ENCODE results near the gene POLR2H. TPM values are rescaled to one million over a fixed set of nuclear protein-coding genes. Genes with fewer than 3 reads are reported as not detected.

The POLR2H gene
- total and polyA plus RNA-seq, 2 of the 4 experiments (the other 2 are of a cell fraction) = 47.7 to 130 TPM

- TF ChIP-seq RAD21 (IDR thresholded peaks at IDR 0.05; ENCODE audit: low read length) (no peak; the same call in 1 of the 2 replicates), SMC3 (IDR thresholded peaks at IDR 0.05; ENCODE audit: low read depth, low read length) (no peak)
Observed at GRCh38 chr3:184332370-184333090, 29.0 kb upstream of the POLR2H start (continued).

GRCh38 chr3:184333190-184333589 is 28.3 kb upstream of the POLR2H start:
- no peak overlapping the region for H2AFZ ChIP-seq (replicated peaks; ENCODE audit: low read length, poor library complexity)
- H3K27me3 ChIP-seq (ENCODE audit: control insufficient read depth, insufficient read depth, low read length) = no peaks in the 10 kb centered on the region
- POLR2A ChIA-PET (ENCODE audit: unreplicated experiment) = no interaction called here
- BruUV-seq (replicated peaks) = no TSS peak
- H2BK5ac ChIP-seq (ENCODE audit: low read depth, low read length, poor library complexity, severe bottlenecking) = peak overlapping the region; percentile 93
- H3K4ac ChIP-seq (ENCODE audit: low read depth, low read length) = peak overlapping the region; percentile 70
- no peak for ATAC-seq (ENCODE audit: low read depth)
- 0 out of 2 replicates have a peak overlapping the region, but pooled peaks have one; percentile 16 for H3K56ac ChIP-seq (ENCODE audit: extremely low read depth, insufficient read depth, low read length)
- WGBS, 2 experiments (ENCODE audit: extremely low coverage in 2 of 2, insufficient read length in 1 of 2) = 87% methylated on average over 6 of the region's 6 CpGs; no CpG with 5 or more reads in 1 of the 2 experiments
- dilution Hi-C loops (cut with HindIII; ENCODE audit: low sequenced_read_pairs, unreplicated experiment) (no loop called here), intact Hi-C loops (cut with micrococcal nuclease) (no loop called here), in situ Hi-C loops (cut with MboI; ENCODE audit: low sequenced_read_pairs) (no loop called here)
- peak overlapping the region; percentile 80 for H2AK9ac ChIP-seq (replicated peaks; ENCODE audit: low read depth, low read length, poor library complexity)
- peaks cover 59% of the 10 kb centered on the region for H3K36me3 ChIP-seq (ENCODE audit: control insufficient read depth, insufficient read depth, low read length)
- H2BK15ac ChIP-seq (ENCODE audit: low read depth, low read length) = 0 out of 3 replicates have a peak overlapping the region, but pooled peaks have one; percentile 13
- peak overlapping the region; percentile 5; the same call in 1 of the 2 replicates for H3K9ac ChIP-seq (ENCODE audit: low read depth, low read length)
- DNase-seq = no peak
- peaks cover 30% of the 10 kb centered on the region for H3K4me1 ChIP-seq (ENCODE audit: control insufficient read depth, insufficient read depth, low read length)
- H4K20me1 ChIP-seq (ENCODE audit: insufficient read depth, low read length) = peaks cover 65% of the 10 kb centered on the region
- CTCF ChIA-PET = no interaction called here
- H3K14ac ChIP-seq (replicated peaks; ENCODE audit: low read depth, low read length) = peak overlapping the region; percentile 66
- TF ChIP-seq SMC3 (IDR thresholded peaks at IDR 0.05; ENCODE audit: low read depth, low read length) (no peak), RFX5 (IDR thresholded peaks at IDR 0.05; ENCODE audit: low read depth, low read length) (no peak), USF2 (IDR thresholded peaks at IDR 0.05; ENCODE audit: low read depth, low read length) (no peak), CTCF (conservative IDR thresholded peaks at IDR 0.05; ENCODE audit: low read depth, low read length) (no peak), MAFK (IDR thresholded peaks at IDR 0.05; ENCODE audit: low read depth, low read length) (no peak), POLR2A (IDR thresholded peaks at IDR 0.05; ENCODE audit: low read depth, low read length) (no peak), BHLHE40 (IDR thresholded peaks at IDR 0.05; ENCODE audit: low read depth, low read length) (no peak), MAZ (IDR thresholded peaks at IDR 0.05; ENCODE audit: borderline replicate concordance, low read depth, low read length) (no peak), RAD21 (IDR thresholded peaks at IDR 0.05; ENCODE audit: low read length) (no peak)
- H3K4me2 ChIP-seq (ENCODE audit: low read depth, low read length) = no peak overlapping the region
- H3K9me3 ChIP-seq (ENCODE audit: control insufficient read depth, insufficient read depth, low read length) = no peaks in the 10 kb centered on the region
- peak overlapping the region; percentile 27; the same call in 1 of the 2 replicates for H4K5ac ChIP-seq (ENCODE audit: low read depth, low read length)
- H2BK20ac ChIP-seq (ENCODE audit: low read depth, low read length) = peak overlapping the region; percentile 72; the same call in 1 of the 2 replicates
- peak overlapping the region; percentile 91 for H2AK5ac ChIP-seq (ENCODE audit: low read depth, low read length)
- H3K9me1 ChIP-seq (ENCODE audit: insufficient read depth, low read length) = peaks cover 24% of the 10 kb centered on the region
- H3K18ac ChIP-seq (ENCODE audit: low read depth, low read length) = peak overlapping the region; percentile 4; the same call in 1 of the 2 replicates
- peak overlapping the region; percentile 8 to 69; a peak in 2 of 4 replicates for H4K8ac ChIP-seq (ENCODE audit: low read depth in 2 of 2, low read length in 2 of 2)
- peaks cover 15 to 73% of the 10 kb centered on the region in 2 experiments; a peak in 3 of 4 replicates for H3K79me1 ChIP-seq (ENCODE audit: low read depth in 1 of 2, low read length in 2 of 2)
- H3K4me3 ChIP-seq (ENCODE audit: insufficient read depth, low read depth, low read length) = no peak overlapping the region
- H3K23ac ChIP-seq (ENCODE audit: low read depth, low read length) = peak overlapping the region; percentile 75; the same call in 1 of the 2 replicates
- peak overlapping the region; percentile 71; the same call in 1 of the 2 replicates for H2BK120ac ChIP-seq (ENCODE audit: low read depth, low read length)
- H4K91ac ChIP-seq (ENCODE audit: insufficient read depth, low read depth, low read length) = no peak overlapping the region
- peak overlapping the region; percentile 59 for H3K27ac ChIP-seq (ENCODE audit: insufficient read depth, low read length)

Data from IMR-90 (cell line).